ENCODE measurements around the gene OR2Y1.
"Not testable (repeated sequence)": the region's sequence is repeated elsewhere in the genome, so short reads cannot be mapped to it uniquely, and the experiment has no call there.

Gene OR2Y1

GRCh38 chr5:180739958-180740357 lies at the start of gene OR2Y1:
Gene OR2Y1, minus strand, starts transcription at chr5:180740058. Its CDS starts 0 bp downstream, at chr5:180740058.
- no peak for TF ChIP-seq CTCF (conservative IDR thresholded peaks at IDR 0.05; ENCODE audit: low read length)
- no peak for DNase-seq (ENCODE audit: low read depth)
- no peak within 1 kb of the TSS for H3K4me3 ChIP-seq (ENCODE audit: low read length)

DNA sequence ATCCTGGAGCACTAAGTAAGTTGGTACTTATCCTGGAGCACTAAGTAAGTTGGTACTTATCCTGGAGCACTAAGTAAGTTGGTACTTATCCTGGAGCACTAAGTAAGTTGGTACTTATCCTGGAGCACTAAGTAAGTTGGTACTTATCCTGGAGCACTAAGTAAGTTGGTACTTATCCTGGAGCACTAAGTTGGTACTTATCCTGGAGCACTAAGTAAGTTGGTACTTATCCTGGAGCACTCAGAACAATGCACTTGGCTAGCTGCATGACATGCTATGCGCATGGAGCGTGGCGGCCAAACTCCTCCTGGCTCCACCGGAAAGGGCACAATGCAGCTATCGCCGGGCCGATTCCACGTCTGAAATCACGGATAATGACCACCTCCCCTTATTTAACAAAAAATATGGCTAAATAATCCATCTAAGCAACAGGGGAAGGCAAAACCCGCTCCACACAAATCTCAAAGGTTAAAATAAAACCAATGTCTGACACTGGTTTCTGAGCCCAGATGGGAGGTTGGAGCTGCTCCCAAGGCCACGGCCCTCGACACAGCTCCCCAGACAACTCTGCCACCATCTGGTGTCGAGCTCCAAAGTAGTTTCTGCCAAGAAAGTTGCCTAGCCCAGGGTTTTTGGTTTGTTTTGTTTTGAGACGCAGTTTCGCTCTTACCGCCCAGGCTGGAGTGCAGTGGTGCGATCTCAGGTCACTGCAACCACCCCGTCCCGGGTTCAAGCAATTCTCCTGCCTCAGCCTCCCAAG lies 49.0 kb upstream of the OR2Y1 start:
- DNase-seq (ENCODE audit: low read depth) = peak; percentile 57
- not testable (repeated sequence) for H3K4me3 ChIP-seq (ENCODE audit: low read length)

GRCh38 chr5:180787711-180788431 lies 48.0 kb upstream of the OR2Y1 start:
- H3K4me3 ChIP-seq (ENCODE audit: low read length) = no peak overlapping the region
- TF ChIP-seq CTCF (conservative IDR thresholded peaks at IDR 0.05; ENCODE audit: low read length) = no peak
- peak; percentile 32 for DNase-seq (ENCODE audit: low read depth)

DNA sequence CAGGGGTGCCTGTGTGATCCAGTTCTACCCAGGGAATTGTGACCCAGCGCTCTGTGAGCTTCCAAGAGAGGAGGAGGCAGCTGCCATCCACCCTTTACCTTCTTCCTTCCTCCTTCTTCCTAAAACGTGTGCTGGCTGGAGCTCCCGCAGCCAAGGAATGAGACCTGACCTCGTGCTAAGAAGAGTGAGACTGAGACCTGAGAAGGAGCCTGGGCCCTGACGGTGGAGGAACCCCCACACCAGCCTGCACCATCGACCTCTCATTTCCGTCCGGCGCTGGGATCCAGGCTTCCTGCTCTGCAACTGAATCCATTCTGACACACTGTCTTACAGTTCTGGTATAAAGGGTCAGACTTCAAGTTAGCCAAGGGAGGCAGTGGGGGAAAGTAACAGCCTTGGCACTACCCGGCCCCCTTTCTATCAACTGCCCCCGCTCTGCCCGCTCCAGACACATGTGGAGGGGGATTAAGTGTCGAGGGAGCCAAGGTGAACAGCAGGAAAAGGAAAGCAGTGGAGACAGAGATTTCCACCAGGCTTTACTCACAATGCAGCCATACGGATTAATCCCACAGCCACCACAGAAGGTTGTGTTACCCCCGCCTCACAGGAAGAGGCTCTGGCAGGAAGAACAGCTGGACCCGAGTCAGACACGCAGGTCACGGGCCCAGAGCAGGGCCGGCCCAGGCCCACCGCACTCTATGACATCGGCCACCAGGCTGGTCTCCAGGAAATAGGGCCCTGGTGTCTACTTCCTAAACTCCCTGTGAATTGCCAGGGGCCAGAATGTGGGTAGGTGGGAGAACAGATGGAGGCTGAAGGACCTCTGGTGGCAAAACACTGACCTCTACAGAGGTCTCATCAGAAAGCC lies 46.9 kb upstream of the OR2Y1 start:
- peak; percentile 35 for DNase-seq (ENCODE audit: low read depth)
- no peak for TF ChIP-seq CTCF (conservative IDR thresholded peaks at IDR 0.05; ENCODE audit: low read length)
- 0 out of 2 replicates have a peak overlapping the region, but pooled peaks have one; percentile 15 for H3K4me3 ChIP-seq (ENCODE audit: low read length)

- H3K4me3 ChIP-seq (ENCODE audit: low read length) = peak overlapping the region; percentile 43
- TF ChIP-seq CTCF (conservative IDR thresholded peaks at IDR 0.05; ENCODE audit: low read length) = no peak
- DNase-seq (ENCODE audit: low read depth) = peak; percentile 94
These were observed 46.0 kb upstream of the OR2Y1 start for GRCh38 chr5:180785794-180786221.

- no peak for TF ChIP-seq CTCF (conservative IDR thresholded peaks at IDR 0.05; ENCODE audit: low read length)
- H3K4me3 ChIP-seq (ENCODE audit: low read length) = peak overlapping the region; percentile 43
- peak; percentile 82 for DNase-seq (ENCODE audit: low read depth)
These were observed 45.4 kb upstream of the OR2Y1 start for GRCh38 chr5:180785121-180785781.
